HG03571 (cell line): ENCODE data around the gene NLGN2.
A peak's percentile ranks its signal among the peaks of the same experiment; 100 is the strongest.

ENCODE experiments used
- ATAC-seq: cut with Tn5 transposase; IDR thresholded peaks from one replicate; pipeline ENCODE4 v1.9.1; 2021; ENCODE audit not compliant: unreplicated experiment

The NLGN2 gene

GRCh38 chr17:7391307-7391706 is 16.3 kb upstream of the NLGN2 start:
- no peak for ATAC-seq

- no peak for ATAC-seq
These were observed 14.7 kb upstream of the NLGN2 start for GRCh38 chr17:7392696-7393612.

DNA sequence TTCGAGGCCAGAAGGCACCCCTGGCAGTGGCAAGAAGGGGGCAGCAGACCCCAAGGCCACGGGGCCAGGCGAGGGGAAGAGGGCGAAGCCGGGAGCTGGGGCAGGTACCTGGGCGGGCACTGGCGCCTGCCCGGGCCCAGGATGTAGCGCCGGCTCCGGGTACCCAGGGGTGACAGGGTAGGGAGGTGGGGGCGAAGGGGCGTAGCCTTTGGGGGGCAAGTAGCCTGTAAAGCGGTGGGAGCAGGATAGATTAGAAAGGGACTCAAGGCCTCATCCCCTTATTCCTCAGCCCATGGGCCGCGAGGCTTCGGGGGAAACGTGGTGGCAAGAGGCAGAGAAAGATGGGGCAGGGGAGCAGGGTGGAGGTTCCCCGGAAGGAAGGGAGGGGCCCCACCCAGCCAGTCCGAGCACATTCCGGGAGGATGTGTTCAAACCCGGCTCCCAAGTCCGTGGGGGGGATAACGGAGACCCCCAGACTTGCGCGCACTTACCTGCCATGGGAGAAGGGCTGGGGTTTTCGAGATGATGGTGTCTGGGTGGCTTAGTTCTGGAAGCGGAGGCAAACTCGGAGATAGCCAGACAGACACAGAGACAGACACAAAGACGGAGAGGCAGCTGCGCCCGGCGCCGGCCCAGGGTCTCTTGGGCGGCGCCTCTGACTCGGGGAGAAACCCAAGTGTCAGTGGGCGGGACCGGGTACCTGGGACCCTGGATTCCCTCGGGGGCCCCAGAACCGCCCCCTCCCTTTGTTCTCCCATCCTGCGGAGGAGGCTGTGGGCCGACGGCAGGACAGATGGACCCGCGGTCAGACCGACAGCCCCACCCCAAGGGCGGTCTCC is 13.8 kb upstream of the NLGN2 start:
- ATAC-seq = peak; percentile 41

DNA sequence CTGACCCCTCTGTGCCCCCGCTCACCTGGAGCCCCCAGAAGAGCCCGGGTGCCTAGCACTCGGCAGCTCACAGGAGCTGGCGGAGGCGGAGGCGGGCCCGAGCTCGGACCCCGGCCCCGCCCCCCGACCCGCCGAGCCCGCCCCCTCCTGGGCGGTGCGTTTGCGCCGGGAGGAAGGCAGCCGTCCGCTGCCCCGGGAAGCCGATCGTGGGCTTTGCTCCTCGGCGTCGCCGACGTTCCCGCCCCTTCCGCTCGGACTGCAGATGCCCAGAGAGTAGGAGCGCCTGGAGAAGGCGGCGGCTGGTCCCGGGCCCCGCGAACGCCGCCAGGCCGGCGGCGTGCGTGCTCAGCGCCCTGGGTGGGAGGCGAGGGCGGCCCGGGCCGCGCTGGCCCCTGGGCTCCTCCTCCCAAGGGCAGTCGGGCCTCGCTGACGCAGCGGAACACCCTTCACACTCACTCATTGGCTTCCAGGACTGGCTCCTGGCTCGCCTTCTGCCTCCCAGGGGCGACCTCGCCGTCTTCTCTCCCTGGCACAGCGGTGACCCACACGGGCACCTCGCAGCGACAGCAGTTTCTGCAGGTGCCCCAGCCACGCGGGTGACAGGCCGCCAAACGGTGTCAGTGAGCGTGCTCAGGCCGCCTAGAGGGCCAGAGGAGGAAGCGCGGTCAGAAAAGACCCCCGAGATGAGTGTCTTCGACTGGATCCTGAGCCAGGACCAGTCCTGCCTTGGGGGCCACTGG is 13.0 kb upstream of the NLGN2 start, which contains the start of gene PLSCR3:
PLSCR3 (minus strand) TSS at position 74 of the 740 bp plus-strand sequence. CDS start 415 bp downstream, outside the sequence.
- peak; percentile 71 for ATAC-seq

GRCh38 chr17:7396147-7396546 is 11.5 kb upstream of the NLGN2 start:
- no peak for ATAC-seq

- no peak for ATAC-seq
These were observed 9.0 kb upstream of the NLGN2 start for GRCh38 chr17:7398612-7399011.

GRCh38 chr17:7403043-7403726 is 4.5 kb upstream of the NLGN2 start:
- no peak for ATAC-seq

GRCh38 chr17:7403727-7403976 is 4.0 kb upstream of the NLGN2 start:
- ATAC-seq = no peak

- peak; percentile 84 for ATAC-seq
These were observed 3.5 kb upstream of the NLGN2 start, which contains the start of gene TMEM256 for GRCh38 chr17:7403977-7404736. TMEM256 (minus strand) TSS chr17:7404097; CDS start chr17:7404084, 13 bp downstream.

- ATAC-seq = peak; percentile 25
These were observed 2.8 kb upstream of the NLGN2 start for GRCh38 chr17:7404737-7405349.

- ATAC-seq = no peak
These were observed 2.1 kb upstream of the NLGN2 start for GRCh38 chr17:7405350-7406234.

GRCh38 chr17:7406235-7406825 is 1.3 kb upstream of the NLGN2 start:
- no peak for ATAC-seq

DNA sequence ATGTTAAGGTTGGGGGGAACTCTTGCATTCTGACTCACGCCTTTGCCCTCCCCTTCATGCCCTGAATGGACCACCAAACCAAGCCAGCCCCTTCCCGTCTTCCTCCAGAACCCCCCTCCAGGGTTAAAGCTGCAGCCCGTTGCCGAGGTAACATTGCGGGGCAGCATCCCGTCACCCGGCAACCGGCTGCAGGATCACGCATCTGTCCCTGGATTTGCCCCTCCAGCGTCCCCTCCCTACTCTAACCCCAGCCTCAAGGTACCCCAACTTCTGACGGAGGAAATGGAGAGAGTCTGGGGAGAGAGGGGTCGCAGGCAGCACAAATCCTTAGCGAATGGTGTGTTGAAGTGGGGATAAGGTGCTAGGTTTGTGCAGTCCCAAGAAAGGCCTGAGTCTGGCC is 563 bp upstream of the NLGN2 start:
- ATAC-seq = no peak

- ATAC-seq = no peak
These were observed 645 bp downstream of the NLGN2 start for GRCh38 chr17:7408252-7408727.

DNA sequence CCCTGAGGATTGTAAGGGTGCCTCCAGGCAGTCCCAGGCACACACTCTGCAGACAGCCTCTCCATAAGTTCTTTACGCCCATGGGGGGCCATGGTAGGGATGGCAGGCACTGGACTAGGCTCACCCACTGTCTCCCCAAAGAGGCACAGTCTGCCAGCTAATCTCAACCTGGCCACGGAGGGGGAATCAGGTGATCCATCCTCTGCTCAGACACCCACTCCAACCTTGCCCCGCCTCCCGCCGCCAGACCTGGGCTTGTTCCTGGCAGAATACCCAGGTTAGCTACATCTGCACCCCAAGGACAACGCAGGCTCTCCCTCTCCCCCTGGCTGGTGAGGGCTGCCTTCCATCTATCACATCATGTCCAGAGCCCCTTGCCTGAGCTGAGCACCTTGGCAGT is 1.2 kb downstream of the NLGN2 start:
- no peak for ATAC-seq

DNA sequence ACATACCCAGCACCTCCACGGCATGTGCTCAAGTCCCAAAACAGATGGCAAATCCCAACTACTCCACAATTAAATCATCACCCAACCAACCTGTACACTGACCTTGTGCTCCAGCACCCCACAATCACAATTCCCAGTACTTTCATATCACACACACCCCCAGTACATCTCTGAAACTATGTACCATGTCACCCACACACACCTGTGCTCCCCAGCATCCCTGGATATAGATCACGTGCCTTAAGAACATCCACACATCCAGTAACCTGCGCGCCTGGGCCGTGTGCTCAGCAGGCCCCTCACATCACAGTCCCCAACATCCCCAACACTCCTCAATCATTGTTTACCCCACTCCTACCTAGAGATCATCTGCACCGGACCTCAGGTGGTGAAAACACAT is 2.1 kb downstream of the NLGN2 start:
- ATAC-seq = no peak

DNA sequence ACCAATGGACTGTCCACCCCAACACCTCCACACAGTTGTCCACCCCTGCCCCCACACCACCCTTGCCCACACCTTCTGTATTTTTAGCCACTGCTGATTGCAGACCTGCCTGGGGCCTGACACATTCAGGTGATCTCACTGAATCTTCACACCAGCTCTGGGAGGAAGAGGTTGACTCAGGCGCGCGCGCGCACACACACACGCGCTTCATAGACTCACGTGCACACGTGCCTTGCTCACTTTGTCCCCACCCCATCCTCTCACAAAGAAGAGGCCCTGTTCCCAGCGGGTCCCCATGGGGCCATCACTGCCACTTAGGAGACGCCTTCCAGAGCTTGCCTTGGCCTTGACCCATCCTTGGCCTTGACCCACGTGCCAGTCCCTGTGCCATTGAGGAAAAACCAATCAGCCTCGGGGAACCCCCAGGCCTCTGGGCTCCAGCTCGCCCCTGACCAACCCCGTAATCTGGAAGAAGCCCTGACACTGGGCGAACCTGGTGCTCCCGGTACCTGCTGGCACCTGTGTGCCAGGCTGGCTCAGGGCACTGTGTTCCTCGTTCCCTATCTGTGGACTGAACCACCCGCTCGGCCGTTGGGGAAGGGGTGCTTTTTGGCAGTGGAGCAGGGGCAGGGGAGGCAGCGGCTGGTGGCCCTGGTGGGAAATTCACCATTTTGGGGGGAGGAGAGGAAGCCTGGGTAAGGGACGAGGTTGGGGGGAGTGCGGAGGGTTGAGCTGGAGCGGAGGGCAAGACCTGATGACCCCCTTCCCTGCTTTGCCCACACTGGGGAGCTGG is 3.2 kb downstream of the NLGN2 start:
- no peak for ATAC-seq
